HG02885 (cell line): ENCODE results near the gene MS4A18.
"Not testable (repeated sequence)": the region's sequence is repeated elsewhere in the genome, so short reads cannot be mapped to it uniquely, and the experiment has no call there.

Experiments used
- ATAC-seq: cut with Tn5 transposase; IDR thresholded peaks from one replicate; pipeline ENCODE4 v1.9.1; 2021; ENCODE audit warnings: mild to moderate bottlenecking; ENCODE audit not compliant: unreplicated experiment, poor library complexity

Gene MS4A18

GRCh38 chr11:60724420-60724819, at the start of gene MS4A18:
Gene MS4A18, plus strand, starts transcription at chr11:60724720.
- ATAC-seq = no peak

DNA sequence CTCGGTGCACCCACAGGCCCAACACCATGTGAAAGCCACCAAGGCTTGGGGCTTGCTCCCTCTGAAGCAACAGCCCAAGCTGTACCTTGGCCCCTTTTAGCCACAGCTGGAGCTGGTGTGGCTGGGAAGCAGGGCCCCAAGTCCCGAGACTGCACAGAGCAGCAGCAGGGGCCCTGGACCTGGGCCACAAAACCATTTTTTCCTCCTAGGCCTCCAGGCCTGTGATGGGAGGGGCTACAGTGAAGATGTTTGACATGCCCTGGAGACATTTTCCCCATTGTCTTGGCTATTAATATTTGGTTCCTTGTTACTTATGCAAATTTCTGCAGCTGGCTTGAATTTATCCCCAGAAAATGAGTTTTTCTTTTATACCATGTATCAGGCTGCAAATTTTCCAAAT, 46.3 kb upstream of the MS4A18 start:
- ATAC-seq = not testable (repeated sequence)

GRCh38 chr11:60679879-60680278, 44.6 kb upstream of the MS4A18 start:
- no peak for ATAC-seq

GRCh38 chr11:60680455-60681119, 43.9 kb upstream of the MS4A18 start:
- no peak for ATAC-seq

- peak; percentile 38 for ATAC-seq
Measured at GRCh38 chr11:60684541-60684848, 40.0 kb upstream of the MS4A18 start.

DNA sequence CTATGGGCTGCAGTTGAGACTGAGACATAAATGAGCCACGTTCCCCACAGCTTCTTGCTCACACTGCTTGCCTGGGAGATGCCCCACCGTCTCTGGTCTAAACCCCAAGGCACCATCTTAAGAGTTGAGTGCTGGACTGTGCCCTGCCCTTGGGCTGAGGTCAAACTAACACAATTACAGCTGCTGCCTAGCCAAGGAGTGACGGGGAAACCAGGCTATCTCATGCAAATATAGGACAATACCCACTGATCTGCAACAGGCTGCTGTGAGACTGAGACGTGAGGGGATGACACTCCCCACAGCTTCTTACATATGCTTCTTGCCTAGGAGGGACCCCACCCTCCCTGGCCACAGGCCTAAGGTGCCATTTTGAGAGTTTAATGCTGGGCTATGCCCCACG, 32.9 kb upstream of the MS4A18 start:
- ATAC-seq = no peak

DNA sequence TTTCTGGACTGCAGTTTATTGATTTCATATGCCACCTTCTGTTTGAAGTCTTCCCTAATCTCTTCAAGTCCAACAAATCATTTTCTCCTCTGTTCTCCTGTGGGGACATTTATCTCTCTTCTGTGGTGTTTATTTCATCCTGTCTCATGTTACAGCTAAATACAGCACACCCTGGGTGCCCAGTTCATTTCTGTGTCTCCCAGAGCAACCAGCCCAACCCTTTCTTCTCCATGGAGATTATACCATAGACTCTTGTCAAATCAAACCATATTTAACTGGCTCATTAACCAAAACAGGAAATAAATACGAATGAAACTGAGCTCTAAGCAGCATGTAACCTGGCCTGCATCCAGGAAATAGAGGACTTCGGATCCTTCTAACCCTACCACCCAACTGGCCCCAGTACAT, 25.2 kb upstream of the MS4A18 start, which contains the start of gene MS4A8:
TSS of gene MS4A8 (plus strand) at position 329 of the 408 bp plus-strand sequence. CDS start 1,249 bp downstream, outside the sequence.
- ATAC-seq = no peak

DNA sequence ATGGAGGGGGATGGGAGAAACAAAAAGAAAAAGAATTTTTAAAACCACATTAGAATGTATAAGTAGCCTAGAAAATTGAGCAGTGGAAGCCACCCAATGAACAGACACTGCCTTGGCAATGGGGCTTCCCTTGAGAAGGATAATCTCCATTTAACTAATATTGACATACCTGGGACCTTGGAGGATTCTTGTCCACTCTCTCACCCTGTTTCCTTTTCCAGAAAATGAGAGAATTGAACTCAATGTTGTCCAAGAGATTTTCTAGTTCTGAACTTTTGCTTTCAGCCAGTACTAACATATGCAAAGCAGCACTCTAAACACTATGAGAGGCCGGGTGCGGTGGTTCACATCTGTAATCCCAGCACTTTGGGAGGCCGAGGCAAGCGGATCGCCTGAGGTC, 24.6 kb upstream of the MS4A18 start:
- ATAC-seq = no peak

DNA sequence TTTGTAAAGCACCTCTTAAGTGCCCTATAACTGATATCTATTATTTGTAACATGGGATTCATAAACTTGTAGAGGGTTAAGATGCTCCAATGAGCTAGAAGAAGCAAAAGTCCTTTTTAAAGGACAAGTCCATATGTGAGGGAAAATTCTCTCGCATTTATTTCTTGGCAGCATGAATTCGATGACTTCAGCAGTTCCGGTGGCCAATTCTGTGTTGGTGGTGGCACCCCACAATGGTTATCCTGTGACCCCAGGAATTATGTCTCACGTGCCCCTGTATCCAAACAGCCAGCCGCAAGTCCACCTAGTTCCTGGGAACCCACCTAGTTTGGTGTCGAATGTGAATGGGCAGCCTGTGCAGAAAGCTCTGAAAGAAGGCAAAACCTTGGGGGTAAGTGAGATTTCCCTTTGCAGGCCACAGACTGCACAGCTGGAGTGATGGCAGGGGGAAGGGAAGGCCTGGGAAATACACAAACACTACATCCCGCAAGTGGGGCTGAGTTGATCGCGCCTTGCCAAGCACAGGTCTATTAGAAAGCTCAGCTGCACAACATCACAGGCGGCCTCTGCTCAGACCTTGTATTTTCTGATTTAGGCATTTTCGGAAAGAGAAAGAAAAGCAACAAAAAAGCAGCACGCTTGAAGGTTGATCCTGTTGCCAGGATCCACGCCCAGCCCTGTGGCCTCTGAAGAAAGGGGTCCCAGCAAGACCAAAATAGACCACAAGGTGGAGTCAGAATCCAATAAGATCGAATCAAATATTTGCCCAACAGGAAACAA, 23.6 kb upstream of the MS4A18 start:
- no peak for ATAC-seq

GRCh38 chr11:60701469-60701818, 23.1 kb upstream of the MS4A18 start:
- no peak for ATAC-seq

DNA sequence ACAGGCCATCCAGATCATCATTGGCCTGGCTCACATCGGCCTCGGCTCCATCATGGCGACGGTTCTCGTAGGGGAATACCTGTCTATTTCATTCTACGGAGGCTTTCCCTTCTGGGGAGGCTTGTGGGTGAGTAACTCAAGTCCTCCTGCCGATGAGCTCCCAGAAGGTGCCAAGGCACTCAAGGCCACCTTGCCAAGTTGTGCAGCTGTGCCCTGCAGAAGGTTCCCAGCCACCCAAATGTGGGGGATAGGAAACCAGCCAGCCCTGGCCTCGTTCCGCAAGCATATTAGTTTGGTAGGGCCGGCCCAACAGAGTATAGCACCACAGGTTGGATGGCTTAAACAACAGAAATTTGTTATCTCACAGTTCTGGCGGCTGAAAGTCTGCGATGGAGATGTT, 21.1 kb upstream of the MS4A18 start:
- no peak for ATAC-seq

GRCh38 chr11:60705895-60706294, 18.6 kb upstream of the MS4A18 start:
- no peak for ATAC-seq

DNA sequence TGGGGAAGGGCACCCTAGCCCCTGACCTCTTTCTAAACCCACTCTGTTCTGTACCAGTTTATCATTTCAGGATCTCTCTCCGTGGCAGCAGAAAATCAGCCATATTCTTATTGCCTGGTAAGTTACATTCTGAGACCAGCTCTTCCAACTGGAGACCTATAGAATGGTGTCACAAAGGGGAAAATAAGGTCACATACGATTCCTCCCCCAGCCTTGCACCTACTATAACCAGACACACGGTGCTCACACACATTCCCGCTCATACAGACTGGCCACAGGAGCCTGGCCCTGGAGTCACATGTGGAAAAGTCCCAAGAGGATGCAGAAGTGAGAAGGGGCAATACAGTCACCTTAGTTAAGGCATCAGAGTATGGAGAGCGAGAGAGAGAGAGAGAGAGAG, 17.6 kb upstream of the MS4A18 start:
- ATAC-seq = no peak

DNA sequence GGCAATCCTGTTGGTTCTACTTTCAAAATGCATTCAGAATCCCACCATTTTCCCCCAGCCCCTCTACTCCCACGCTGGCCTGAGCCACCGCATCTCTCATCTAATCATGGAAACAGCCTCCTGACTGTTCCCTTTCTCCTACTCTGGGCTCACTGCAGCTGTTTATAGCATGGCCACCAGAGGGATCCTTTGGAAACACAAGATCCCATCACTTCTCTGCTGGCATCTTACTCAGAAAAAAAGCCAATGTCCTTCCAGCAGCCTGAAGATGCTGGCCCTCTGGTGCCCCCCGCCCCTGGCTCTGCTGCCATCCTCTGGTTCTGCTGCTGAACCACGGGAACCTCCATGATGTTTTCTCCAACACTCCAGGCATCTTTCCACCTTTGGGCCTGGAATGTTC, 14.0 kb upstream of the MS4A18 start:
- ATAC-seq = no peak

DNA sequence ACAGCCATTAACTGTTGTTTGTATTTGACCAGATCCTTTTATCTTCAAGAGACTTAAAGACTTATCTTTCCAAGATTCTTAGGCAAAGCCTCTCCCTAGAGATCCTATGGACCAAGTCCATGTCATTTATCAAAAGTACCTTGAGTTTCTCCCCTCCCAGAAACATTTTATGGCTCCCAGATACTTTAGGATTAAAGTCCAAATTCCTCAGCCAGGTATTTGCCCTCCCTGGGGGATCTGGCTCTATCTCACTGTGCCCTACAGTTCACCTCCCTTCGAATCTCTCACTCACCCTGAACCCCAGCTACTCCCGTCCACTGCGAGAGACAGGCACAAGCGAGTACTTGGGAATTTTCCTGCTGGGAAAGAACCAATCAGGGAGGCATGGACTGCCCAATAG, 13.2 kb upstream of the MS4A18 start:
- no peak for ATAC-seq

DNA sequence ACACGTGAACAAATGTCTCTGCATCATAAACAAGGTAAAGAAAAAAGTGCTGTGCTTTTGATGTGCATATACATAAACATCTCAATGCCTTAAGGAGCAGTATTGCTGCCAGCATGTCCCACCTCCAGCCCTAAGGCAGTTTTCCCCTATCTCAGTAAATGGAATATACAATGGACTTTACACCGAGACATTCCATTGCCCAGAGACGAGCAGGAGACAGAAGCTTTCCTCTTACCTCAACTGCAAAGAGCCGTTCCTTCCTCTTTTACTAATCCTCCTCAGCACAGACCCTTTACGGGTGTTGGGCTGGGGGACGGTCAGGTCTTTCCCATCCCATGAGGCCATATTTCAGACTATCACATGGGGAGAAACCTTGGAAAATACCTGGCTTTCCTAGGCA, 11.1 kb upstream of the MS4A18 start:
- not testable (repeated sequence) for ATAC-seq

DNA sequence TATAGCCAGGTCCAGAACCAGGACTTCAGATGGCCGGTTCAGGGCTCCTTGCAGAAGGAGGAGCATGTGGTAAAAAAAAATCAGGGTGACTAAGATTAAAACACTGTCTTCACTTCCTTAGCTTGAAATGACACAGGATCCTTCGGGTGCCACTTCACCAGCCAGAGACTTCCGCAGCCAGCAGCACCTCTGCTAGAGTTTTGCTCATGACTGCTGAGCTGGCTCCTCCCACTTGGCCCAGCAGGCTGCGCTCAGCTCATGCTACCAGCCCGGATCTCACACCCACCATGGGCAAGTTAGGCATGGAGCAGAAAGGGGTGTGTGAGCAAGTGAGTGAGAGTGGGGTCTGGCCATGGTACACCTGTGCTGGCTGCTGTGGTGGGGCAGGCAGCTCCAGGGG, 6.6 kb upstream of the MS4A18 start:
- no peak for ATAC-seq

DNA sequence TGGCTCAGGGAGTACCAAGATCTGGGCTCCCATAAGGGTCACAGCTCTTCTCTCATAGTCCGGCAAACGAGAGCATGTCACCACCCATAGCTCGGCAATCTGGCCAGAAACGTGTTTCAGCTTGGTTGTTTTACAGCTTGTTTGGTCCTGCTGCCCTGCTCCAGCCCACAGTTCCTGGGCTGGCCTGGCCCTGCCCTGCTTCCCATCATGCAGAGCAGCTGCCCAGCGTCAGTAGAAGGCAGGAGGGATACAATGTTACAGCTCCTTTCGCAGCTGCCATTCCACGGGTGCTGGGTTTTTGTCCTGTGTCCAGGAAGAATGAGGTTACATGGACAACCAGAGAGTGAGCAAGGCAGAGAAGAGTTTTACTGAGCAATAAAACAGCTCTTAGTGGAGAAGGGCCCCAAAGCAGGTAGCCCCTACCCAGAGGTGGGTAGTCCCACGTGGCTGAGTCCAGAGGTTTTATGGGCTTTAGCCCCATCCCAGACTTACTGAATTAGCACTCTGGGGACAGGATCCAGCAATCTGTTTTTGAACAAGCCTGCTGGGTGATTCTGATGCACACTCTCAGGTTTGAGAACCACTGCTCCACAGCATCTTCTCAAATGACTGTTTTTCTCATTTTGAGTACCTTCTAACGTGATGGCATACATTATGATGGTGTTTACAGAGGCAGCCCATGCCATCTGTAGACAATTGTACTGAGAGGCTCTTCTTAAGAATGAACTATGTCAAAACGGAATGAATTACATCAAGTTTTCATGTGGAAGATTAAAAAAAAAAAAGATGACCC, 5.8 kb upstream of the MS4A18 start:
- no peak for ATAC-seq

DNA sequence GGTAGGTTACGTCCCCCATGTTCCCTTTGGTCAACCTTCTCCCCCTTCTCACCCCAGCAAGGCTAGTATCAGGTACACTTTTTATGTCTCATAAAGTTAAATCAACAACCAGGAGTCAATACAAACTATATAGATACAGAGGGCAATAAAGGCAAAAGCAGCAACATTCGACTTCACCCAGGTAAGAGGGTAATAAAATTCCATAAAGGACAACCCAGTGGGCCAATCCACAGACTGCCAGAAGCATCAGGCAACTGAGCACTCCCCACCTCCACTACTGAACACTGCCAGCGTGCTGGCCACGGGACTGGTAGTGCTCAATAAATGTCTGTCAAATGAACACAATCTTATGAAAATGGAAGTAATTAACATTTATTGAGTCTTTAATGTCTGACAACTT, 5.1 kb upstream of the MS4A18 start:
- no peak for ATAC-seq

DNA sequence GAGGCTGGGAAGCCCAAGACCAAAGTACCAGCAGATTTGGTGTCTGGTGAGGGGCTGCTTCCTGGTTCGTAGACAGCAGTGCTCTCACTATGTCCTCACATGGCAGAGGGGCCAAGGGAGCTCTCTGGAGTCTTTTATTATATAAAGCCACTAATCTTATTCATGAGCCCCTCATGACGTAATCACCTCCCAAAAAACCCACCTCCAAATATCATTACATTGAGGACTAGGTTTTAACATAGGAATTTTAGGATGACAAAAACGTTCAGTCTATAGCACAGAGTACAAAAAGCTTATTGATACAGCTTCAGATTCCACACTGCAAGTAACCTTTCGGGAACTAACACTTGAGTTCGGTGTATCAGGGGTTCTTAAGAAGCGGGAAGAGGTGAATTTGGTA, 4.1 kb upstream of the MS4A18 start:
- no peak for ATAC-seq

DNA sequence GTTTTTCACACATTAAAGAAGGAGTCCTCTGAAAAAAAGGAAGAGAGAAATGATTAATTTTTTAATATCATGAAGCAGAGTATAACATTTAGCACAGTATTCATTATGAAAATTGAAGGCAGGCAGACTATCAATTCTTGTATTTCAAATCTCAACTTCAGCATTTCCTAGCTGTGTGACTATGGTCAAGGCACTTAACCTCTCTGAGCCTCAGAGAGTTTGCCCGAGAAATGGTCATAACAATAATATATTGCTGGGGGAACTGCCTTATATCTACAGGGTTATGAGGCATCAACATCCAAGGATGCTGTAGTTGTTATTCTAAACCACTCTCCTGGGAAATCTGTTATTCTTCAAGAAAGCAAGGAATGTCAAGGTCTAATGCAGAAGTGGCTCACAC, 1.1 kb downstream of the MS4A18 start:
- ATAC-seq = no peak
